Natural killer cell (primary cell): Measurements from ENCODE around the gene SLC25A13. TPM values are rescaled to one million over a fixed set of nuclear protein-coding genes. Genes with fewer than 3 reads are reported as not detected.
"Not testable (repeated sequence)": the region's sequence is repeated elsewhere in the genome, so short reads cannot be mapped to it uniquely, and the experiment has no call there.

Source experiments
- ATAC-seq, 3 donors: fragments of 150-1000 bp in 2 of 3; fragments of 200-7000 bp in 1 of 3; cut with Tn5 transposase; 1 replicate in 1 of 3; 2 replicates in 2 of 3; pipeline ENCODE4 v1.10.0; 2021; ENCODE audit warnings: mild to moderate bottlenecking in 2 of 3, moderate library complexity in 2 of 3
- DNase-seq, 2 donors: peaks; one replicate each; pipeline versions ENCODE4 v3.0.0 to v3.0.0-alpha.2; 2013 to 2021; ENCODE audit warnings: mixed read lengths in 1 of 2
- H3K27ac ChIP-seq: one replicate; pipeline ENCODE4 v1.5.1; 2013; ENCODE audit warnings: mild to moderate bottlenecking, low read length
- H3K27me3 ChIP-seq: one replicate; pipeline ENCODE4 v1.6.1; 2013; ENCODE audit warnings: low read length; ENCODE audit not compliant: control insufficient read depth, insufficient read depth
- H3K36me3 ChIP-seq: one replicate; pipeline ENCODE4 v1.6.1; 2013; ENCODE audit warnings: low read length; ENCODE audit not compliant: control insufficient read depth, insufficient read depth
- H3K4me1 ChIP-seq: one replicate; pipeline ENCODE4 v1.6.1; 2013; ENCODE audit warnings: low read length; ENCODE audit not compliant: control insufficient read depth, insufficient read depth
- H3K4me3 ChIP-seq: one replicate; pipeline ENCODE4 v1.5.1; 2013; ENCODE audit warnings: low read length
- H3K9me3 ChIP-seq: one replicate; pipeline ENCODE4 v1.6.1; 2013; ENCODE audit warnings: low read length; ENCODE audit not compliant: control insufficient read depth, insufficient read depth
- H3K27ac Mint-ChIP-seq, 2 donors: one replicate each; pipeline ENCODE4 v1.8.0; 2022; ENCODE audit warnings: mild to moderate bottlenecking in 2 of 2, mixed read lengths in 2 of 2, moderate library complexity in 1 of 2
- H3K27me3 Mint-ChIP-seq, 2 donors: one replicate each; pipeline ENCODE4 v1.8.0; 2022; ENCODE audit warnings: low read depth in 2 of 2, mixed read lengths in 2 of 2
- H3K36me3 Mint-ChIP-seq: one replicate; pipeline ENCODE4 v1.8.0; 2022; ENCODE audit warnings: mixed read lengths
- H3K4me1 Mint-ChIP-seq, 2 donors: one replicate each; pipeline ENCODE4 v1.8.0; 2022; ENCODE audit warnings: mixed read lengths in 2 of 2
- H3K4me3 Mint-ChIP-seq: one replicate; pipeline ENCODE4 v1.8.0; 2022; ENCODE audit warnings: mild to moderate bottlenecking, moderate library complexity, mixed read lengths
- H3K9me3 Mint-ChIP-seq, 2 donors: one replicate each; pipeline ENCODE4 v1.8.0; 2022; ENCODE audit warnings: mixed read lengths in 2 of 2
- WGBS: methylation state at CpG from one replicate; pipeline ENCODE4 v1.1.7; 2013; ENCODE audit warnings: missing lambda C conversion rate; ENCODE audit not compliant: insufficient coverage; 5-methylcytosine and 5-hydroxymethylcytosine counted together
- intact Hi-C: fragments of 100-400 bp; cut with micrococcal nuclease; formaldehyde crosslinking; loops from one replicate; pipeline ENCODE4 v1.14.2; 2022
- total RNA-seq, 4 donors: library from RNA; stranded (reverse); fragments of 120-200 nt in 1 of 4; gene quantifications; one replicate each; pipeline versions ENCODE4 v1.2.3 to v1.2.4, GENCODE V29; 2013 to 2022
- TF ChIP-seq, protein P1 (sequence below): fragments of 200-600 bp; IDR thresholded peaks from one replicate; pipeline ENCODE4 v1.8.0; 2022; ENCODE audit warnings: antibody characterized with exemption

Gene SLC25A13
- total RNA-seq, 3 donors from 2014 or later (not counting 1 experiment from before 2014, with no cell fraction given) = 16.9 to 20.8 (median 20.5) TPM

DNA sequence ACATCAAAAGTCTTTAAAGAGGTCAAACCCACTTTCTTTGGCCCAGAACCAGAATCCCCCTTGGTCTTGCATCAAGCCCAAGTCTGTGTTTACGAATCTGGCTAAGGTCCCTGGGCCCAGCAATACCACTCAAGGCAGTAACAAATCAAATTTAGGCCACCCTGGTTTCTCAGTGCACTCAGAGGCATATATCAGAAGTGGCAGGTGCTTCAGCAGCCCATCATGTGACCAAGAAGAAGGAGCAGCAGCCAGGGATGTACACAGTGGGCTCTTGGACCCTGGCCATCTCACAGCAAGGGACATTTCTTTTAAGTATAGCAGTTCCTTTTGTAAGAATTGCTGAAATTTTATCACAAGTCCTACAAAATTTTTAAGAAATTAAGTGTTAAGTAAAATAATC lies 7.3 kb upstream of the SLC25A13 start:
- TF ChIP-seq, protein P1, sequence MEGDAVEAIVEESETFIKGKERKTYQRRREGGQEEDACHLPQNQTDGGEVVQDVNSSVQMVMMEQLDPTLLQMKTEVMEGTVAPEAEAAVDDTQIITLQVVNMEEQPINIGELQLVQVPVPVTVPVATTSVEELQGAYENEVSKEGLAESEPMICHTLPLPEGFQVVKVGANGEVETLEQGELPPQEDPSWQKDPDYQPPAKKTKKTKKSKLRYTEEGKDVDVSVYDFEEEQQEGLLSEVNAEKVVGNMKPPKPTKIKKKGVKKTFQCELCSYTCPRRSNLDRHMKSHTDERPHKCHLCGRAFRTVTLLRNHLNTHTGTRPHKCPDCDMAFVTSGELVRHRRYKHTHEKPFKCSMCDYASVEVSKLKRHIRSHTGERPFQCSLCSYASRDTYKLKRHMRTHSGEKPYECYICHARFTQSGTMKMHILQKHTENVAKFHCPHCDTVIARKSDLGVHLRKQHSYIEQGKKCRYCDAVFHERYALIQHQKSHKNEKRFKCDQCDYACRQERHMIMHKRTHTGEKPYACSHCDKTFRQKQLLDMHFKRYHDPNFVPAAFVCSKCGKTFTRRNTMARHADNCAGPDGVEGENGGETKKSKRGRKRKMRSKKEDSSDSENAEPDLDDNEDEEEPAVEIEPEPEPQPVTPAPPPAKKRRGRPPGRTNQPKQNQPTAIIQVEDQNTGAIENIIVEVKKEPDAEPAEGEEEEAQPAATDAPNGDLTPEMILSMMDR = no peak
- WGBS = 76% methylated on average over 1 of the region's 1 CpG
- H3K4me1 ChIP-seq = no peaks in the 10 kb centered on the region
- ATAC-seq = no peak
- no peaks in the 10 kb centered on the region for H3K27me3 ChIP-seq
- no peak for DNase-seq
- no peaks in the 10 kb centered on the region for H3K36me3 ChIP-seq
- intact Hi-C loops = no loop called here
- Mint-ChIP-seq H3K27me3 (peaks cover 2 to 8% of the 10 kb centered on the region in 2 donors), H3K27ac (no peak overlapping the region), H3K4me3 (no peak overlapping the region), H3K9me3 (no peaks in the 10 kb centered on the region), H3K4me1 (no peaks in the 10 kb centered on the region), H3K36me3 (no peaks in the 10 kb centered on the region)
- H3K27ac ChIP-seq = no peak overlapping the region
- H3K4me3 ChIP-seq = no peak overlapping the region
- H3K9me3 ChIP-seq = no peaks in the 10 kb centered on the region

DNA sequence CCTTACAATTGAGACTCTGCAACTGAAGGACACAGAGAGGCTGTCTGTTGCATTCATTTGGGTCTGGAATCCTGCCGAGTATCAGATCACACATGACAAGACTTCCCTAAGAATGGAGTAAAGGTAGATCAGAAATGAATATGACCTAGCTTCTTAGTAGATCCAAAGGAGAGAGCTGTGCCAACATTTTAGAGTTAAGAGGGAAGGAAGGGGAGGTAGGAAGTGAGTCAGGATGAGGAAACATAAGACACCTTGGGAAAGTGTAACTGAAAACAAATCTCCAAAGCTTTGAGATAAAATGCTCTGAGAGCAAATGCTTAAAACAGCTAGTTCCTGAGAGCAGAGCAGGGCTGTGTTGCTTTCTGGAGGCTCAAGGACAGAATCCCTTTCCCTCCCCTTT lies 6.1 kb upstream of the SLC25A13 start:
- TF ChIP-seq, protein P1 = no peak
- Mint-ChIP-seq H3K36me3 (no peaks in the 10 kb centered on the region), H3K27me3 (peaks cover 0 to 2% of the 10 kb centered on the region in 2 donors), H3K4me3 (no peak overlapping the region), H3K27ac (no peak overlapping the region), H3K4me1 (no peaks in the 10 kb centered on the region), H3K9me3 (no peaks in the 10 kb centered on the region)
- 100% methylated on average over 1 of the region's 1 CpG for WGBS
- Histone ChIP-seq H3K27ac (no peak overlapping the region), H3K4me1 (no peaks in the 10 kb centered on the region), H3K9me3 (no peaks in the 10 kb centered on the region), H3K36me3 (no peaks in the 10 kb centered on the region), H3K27me3 (no peaks in the 10 kb centered on the region), H3K4me3 (no peak overlapping the region)
- intact Hi-C loops = no loop called here
- ATAC-seq = no peak
- DNase-seq = no peak

DNA sequence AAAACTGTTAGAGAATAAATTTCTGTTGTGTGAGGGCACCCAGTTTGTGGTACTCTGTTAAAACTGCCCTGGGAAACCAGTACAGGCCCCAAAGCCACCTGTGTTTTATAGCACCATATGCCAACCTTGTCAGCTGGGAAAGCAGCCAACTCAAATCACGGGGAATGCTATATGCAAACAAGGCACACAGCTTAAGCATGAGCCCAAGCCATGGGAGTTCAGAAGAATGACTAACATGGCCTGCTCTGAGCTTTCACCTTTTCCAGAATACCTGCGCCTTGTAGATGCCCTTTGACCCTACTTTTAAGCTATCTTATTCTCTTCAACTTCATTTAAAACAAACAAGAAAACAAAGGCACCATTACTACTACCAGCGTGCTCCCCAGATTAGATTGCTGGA lies 5.5 kb upstream of the SLC25A13 start:
- H3K4me3 Mint-ChIP-seq = no peak overlapping the region

DNA sequence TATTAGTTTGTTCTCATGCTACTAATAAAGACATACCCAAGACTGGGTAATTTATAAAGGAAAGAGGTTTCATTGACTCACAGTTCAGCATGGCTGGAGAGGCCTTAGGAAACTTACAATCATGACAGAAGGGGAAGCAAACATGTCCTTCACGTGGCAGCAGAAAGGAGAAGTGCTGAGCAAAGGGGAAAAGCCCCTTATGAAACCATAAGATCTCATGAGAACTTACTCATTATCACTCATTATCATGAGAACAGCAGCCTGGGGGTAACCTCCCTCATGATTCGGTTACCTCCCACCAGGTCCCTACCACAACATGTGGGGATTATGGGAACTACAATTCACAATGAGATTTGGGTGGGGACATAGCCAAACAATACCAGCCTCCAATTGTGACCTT lies 4.9 kb upstream of the SLC25A13 start:
- H3K9me3 Mint-ChIP-seq, intact Hi-C loops, H3K9me3 ChIP-seq: not testable (repeated sequence)

More for the DNA sequence above, 5.5 kb upstream of the SLC25A13 start:
- intact Hi-C loops = no loop called here
- WGBS = 95% methylated on average over 3 of the region's 3 CpGs
- ATAC-seq = no peak
- Histone ChIP-seq H3K36me3 (no peaks in the 10 kb centered on the region), H3K27me3 (no peaks in the 10 kb centered on the region), H3K4me1 (no peaks in the 10 kb centered on the region), H3K9me3 (no peaks in the 10 kb centered on the region), H3K4me3 (no peak overlapping the region), H3K27ac (no peak overlapping the region)
- Mint-ChIP-seq H3K27me3 (peaks cover 0 to 2% of the 10 kb centered on the region in 2 donors), H3K9me3 (no peaks in the 10 kb centered on the region), H3K27ac (no peak overlapping the region), H3K4me1 (peaks cover 0 to 1% of the 10 kb centered on the region in 2 donors), H3K36me3 (no peaks in the 10 kb centered on the region)
- TF ChIP-seq, protein P1 = no peak
- no peak for DNase-seq

More for the DNA sequence above, 4.9 kb upstream of the SLC25A13 start:
- DNase-seq, H3K4me1 Mint-ChIP-seq, H3K4me1 ChIP-seq, H3K36me3 ChIP-seq, H3K27ac Mint-ChIP-seq, H3K27me3 Mint-ChIP-seq, H3K36me3 Mint-ChIP-seq, H3K27me3 ChIP-seq, H3K4me3 Mint-ChIP-seq, H3K4me3 ChIP-seq, H3K27ac ChIP-seq: not testable (repeated sequence)
- 0% methylated on average over 1 of the region's 2 CpGs for WGBS
- ATAC-seq = peak in 1 of 3 donors; percentile 19
